ENCODE measurements around the gene PTTG1IP.

- TF ChIP-seq CTCF (IDR thresholded peaks at IDR 0.05; ENCODE audit: low read depth, low read length, poor library complexity, severe bottlenecking) (no peak), EZH2phosphoT487 (IDR thresholded peaks at IDR 0.05; ENCODE audit: borderline replicate concordance, low read length) (no peak)
Observed at GRCh38 chr21:44799646-44800045, 73.8 kb downstream of the PTTG1IP start.
